GM18951 (cell line): Measurements from ENCODE around the gene PRKN.

ENCODE experiments used
- POLR2A ChIP-seq: IDR thresholded peaks from 4 replicates; pipeline ENCODE4 v1.6.1; 2011; ENCODE audit warnings: mild to moderate bottlenecking; ENCODE audit not compliant: insufficient read length, insufficient read depth; ENCODE audit errors: extremely low read depth
- in situ Hi-C: fragments of 300-500 bp; cut with MboI; formaldehyde crosslinking; loops from one replicate; pipeline ENCODE4 v1.12.0; 2022; ENCODE audit warnings: low sequenced_read_pairs, mixed read lengths, inconsistent platforms; ENCODE audit not compliant: unreplicated experiment

Gene PRKN

GRCh38 chr6:162389343-162390085, 338.1 kb downstream of the PRKN start:
- in situ Hi-C loops: no loop called here
- no peak for TF ChIP-seq POLR2A

- no peak for TF ChIP-seq POLR2A
- in situ Hi-C loops: no loop called here
Observed at GRCh38 chr6:162388383-162388777, 339.2 kb downstream of the PRKN start.

- in situ Hi-C loops: no loop called here
Observed at GRCh38 chr6:162387718-162388382, 339.7 kb downstream of the PRKN start.

GRCh38 chr6:162385980-162386379, 341.6 kb downstream of the PRKN start:
- in situ Hi-C loops: no loop called here
- TF ChIP-seq POLR2A: no peak

More at GRCh38 chr6:162387718-162388382, 339.7 kb downstream of the PRKN start:
- TF ChIP-seq POLR2A: no peak

GRCh38 chr6:162379757-162380409, 347.7 kb downstream of the PRKN start:
- in situ Hi-C loops: no loop called here
- TF ChIP-seq POLR2A: no peak

GRCh38 chr6:162377735-162378134, 349.8 kb downstream of the PRKN start:
- in situ Hi-C loops: no loop called here

GRCh38 chr6:162373868-162374267, 353.7 kb downstream of the PRKN start:
- in situ Hi-C loops: no loop called here
- TF ChIP-seq POLR2A: no peak

More at GRCh38 chr6:162377735-162378134, 349.8 kb downstream of the PRKN start:
- no peak for TF ChIP-seq POLR2A

- in situ Hi-C loops: no loop called here
- no peak for TF ChIP-seq POLR2A
Observed at GRCh38 chr6:162373192-162373591, 354.4 kb downstream of the PRKN start.

- TF ChIP-seq POLR2A: no peak
- in situ Hi-C loops: no loop called here
Observed at GRCh38 chr6:162372106-162372505, 355.5 kb downstream of the PRKN start.

GRCh38 chr6:162371121-162371520, 356.4 kb downstream of the PRKN start:
- TF ChIP-seq POLR2A: no peak
- in situ Hi-C loops: no loop called here

- no peak for TF ChIP-seq POLR2A
- in situ Hi-C loops: no loop called here
Observed at GRCh38 chr6:162369091-162369490, 358.5 kb downstream of the PRKN start.

- in situ Hi-C loops: no loop called here
Observed at GRCh38 chr6:162364488-162364887, 363.1 kb downstream of the PRKN start.

GRCh38 chr6:162363757-162364156, 363.8 kb downstream of the PRKN start:
- in situ Hi-C loops: no loop called here
- TF ChIP-seq POLR2A: no peak

More at GRCh38 chr6:162364488-162364887, 363.1 kb downstream of the PRKN start:
- TF ChIP-seq POLR2A: no peak
